Right forelimb (tissue), 1 donor: ENCODE data around the gene SMCP.

Experiments used
- DNase-seq: peaks from one replicate; pipeline ENCODE4 v3.0.0-alpha.2; 2018

The SMCP gene

GRCh38 chr1:152886758-152887409, 8.8 kb downstream of the SMCP start:
- DNase-seq, result no peak

- DNase-seq, result no peak
Measured at GRCh38 chr1:152888126-152888525, 10.0 kb downstream of the SMCP start.

- no peak for DNase-seq
Measured at GRCh38 chr1:152899027-152899426, 20.9 kb downstream of the SMCP start.

GRCh38 chr1:152899883-152900282, 21.8 kb downstream of the SMCP start:
- no peak for DNase-seq

GRCh38 chr1:152901631-152902030, 23.5 kb downstream of the SMCP start:
- DNase-seq, result no peak

GRCh38 chr1:152902636-152903035, 24.5 kb downstream of the SMCP start:
- DNase-seq, result no peak

GRCh38 chr1:152904688-152905440, 26.7 kb downstream of the SMCP start:
- no peak for DNase-seq

- DNase-seq, result no peak
Measured at GRCh38 chr1:152906023-152906565, 28.0 kb downstream of the SMCP start.

GRCh38 chr1:152907686-152908601, 29.8 kb downstream of the SMCP start, which contains the start of gene IVL:
Gene IVL (plus strand): TSS chr1:152908546. CDS start chr1:152909798, 1,252 bp downstream.
- DNase-seq, result no peak

GRCh38 chr1:152909206-152909605, 31.1 kb downstream of the SMCP start:
- DNase-seq, result no peak

GRCh38 chr1:152912471-152912870, 34.3 kb downstream of the SMCP start:
- no peak for DNase-seq

- DNase-seq, result no peak
Measured at GRCh38 chr1:152912900-152913299, 34.8 kb downstream of the SMCP start.

GRCh38 chr1:152917794-152918193, 39.7 kb downstream of the SMCP start:
- DNase-seq, result no peak

GRCh38 chr1:152919071-152919470, 40.9 kb downstream of the SMCP start:
- DNase-seq, result no peak

- DNase-seq, result no peak
Measured at GRCh38 chr1:152924191-152924590, 46.1 kb downstream of the SMCP start.

- no peak for DNase-seq
Measured at GRCh38 chr1:152926091-152926490, 48.0 kb downstream of the SMCP start.

GRCh38 chr1:152928671-152929070, 50.5 kb downstream of the SMCP start:
- DNase-seq, result no peak

GRCh38 chr1:152932170-152932811, 54.2 kb downstream of the SMCP start:
- DNase-seq, result no peak

GRCh38 chr1:152933196-152933595, 55.1 kb downstream of the SMCP start:
- no peak for DNase-seq
